ENCODE measurements around the gene ESPN. TPM values are rescaled to one million over a fixed set of nuclear protein-coding genes. Genes with fewer than 3 reads are reported as not detected.

The ESPN gene
- polyA plus RNA-seq, 1 of the 3 experiments (the other 2 are of a cell fraction), result 0.33 TPM

DNA sequence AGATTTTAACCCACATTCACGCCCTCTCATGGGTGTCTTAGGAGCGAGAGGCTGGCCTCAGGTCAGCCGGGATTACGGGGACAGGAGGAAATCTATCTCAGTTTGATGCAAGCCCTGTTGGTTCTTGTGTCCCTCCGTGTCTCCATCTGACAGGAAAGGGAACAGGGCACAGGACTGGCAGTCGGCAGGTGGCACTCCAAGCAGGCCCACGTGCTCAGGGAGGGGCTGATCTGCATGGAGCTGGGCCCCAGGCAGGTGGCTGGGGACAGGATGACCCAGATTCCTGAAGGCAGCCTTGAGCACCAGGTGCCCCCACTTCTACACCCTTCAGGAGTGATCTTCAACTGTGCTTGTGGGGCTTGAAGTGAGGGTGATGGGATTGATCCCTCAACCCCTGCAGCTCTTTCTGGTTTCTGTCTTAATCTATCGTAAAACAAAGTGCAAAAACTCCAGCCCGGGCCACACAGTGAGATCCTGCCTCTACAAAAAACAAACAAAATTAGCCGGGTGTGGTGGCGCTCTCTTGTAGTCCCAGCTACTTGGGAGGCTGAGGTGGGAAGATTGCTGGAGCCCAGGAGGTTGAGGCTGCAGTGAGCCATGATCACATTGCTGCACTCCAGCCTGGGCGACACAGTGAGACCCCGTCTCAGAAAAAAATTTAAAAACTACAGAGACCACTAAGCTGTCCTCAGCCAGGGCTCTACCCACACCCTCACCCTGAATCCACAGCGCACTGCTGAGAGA is 58.6 kb downstream of the ESPN start:
- no peaks in the 10 kb centered on the region for H3K36me3 ChIP-seq (replicated peaks in 1 of 2; ENCODE audit: control insufficient read depth in 1 of 2, insufficient read depth in 2 of 2, low read length in 1 of 2)
- ChIA-PET CTCF (interaction anchor here (0.6 to 16.2 kb wide), 4 partner anchors 10 to 162 kb away, joined by 3 to 439 read pairs (median 22); partner anchors contain the start of genes NOL9 and TAS1R1), POLR2A (interaction anchor here (1.4 kb wide), 1 partner anchor 71 kb away, joined by 3 read pairs; the partner anchor contains the start of genes NOL9 and TAS1R1)
- no peaks in the 10 kb centered on the region for H3K27me3 ChIP-seq (ENCODE audit: insufficient read depth)
- no peak for DNase-seq
- H3K9me3 ChIP-seq, result no peaks in the 10 kb centered on the region
- TF ChIP-seq, protein P1, sequence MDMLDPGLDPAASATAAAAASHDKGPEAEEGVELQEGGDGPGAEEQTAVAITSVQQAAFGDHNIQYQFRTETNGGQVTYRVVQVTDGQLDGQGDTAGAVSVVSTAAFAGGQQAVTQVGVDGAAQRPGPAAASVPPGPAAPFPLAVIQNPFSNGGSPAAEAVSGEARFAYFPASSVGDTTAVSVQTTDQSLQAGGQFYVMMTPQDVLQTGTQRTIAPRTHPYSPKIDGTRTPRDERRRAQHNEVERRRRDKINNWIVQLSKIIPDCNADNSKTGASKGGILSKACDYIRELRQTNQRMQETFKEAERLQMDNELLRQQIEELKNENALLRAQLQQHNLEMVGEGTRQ (IDR thresholded peaks at IDR 0.05; ENCODE audit: borderline replicate concordance, low read depth, low read length), result no peak
- H2AFZ ChIP-seq (ENCODE audit: low read depth), result no peak overlapping the region
- no peaks in the 10 kb centered on the region for H4K20me1 ChIP-seq (ENCODE audit: insufficient read depth)
- 89% methylated on average over 8 of the region's 14 CpGs for WGBS (ENCODE audit: low lambda C conversion rate)
- H3K9me2 ChIP-seq, result no peaks in the 10 kb centered on the region
- H3K4me3 ChIP-seq (ENCODE audit: low read depth in 2 of 2, low read length in 1 of 2), result no peak overlapping the region
- peaks cover 15% of the 10 kb centered on the region; the same call in 1 of the 2 replicates for H3K79me2 ChIP-seq (ENCODE audit: insufficient read depth)
- no peaks in the 10 kb centered on the region for H3F3A ChIP-seq (replicated peaks; ENCODE audit: insufficient read depth)
- no peak overlapping the region for H3K9ac ChIP-seq
- H3K27ac ChIP-seq (ENCODE audit: low read depth in 2 of 2, low read length in 1 of 2), result no peak overlapping the region
- H3K4me2 ChIP-seq, result no peak overlapping the region
- H3K4me1 ChIP-seq (ENCODE audit: control insufficient read depth in 1 of 2, insufficient read depth in 2 of 2, low read depth in 1 of 2, low read length in 1 of 2), result peaks cover 0 to 17% of the 10 kb centered on the region in 2 experiments; a peak in 1 of 4 replicates

DNA sequence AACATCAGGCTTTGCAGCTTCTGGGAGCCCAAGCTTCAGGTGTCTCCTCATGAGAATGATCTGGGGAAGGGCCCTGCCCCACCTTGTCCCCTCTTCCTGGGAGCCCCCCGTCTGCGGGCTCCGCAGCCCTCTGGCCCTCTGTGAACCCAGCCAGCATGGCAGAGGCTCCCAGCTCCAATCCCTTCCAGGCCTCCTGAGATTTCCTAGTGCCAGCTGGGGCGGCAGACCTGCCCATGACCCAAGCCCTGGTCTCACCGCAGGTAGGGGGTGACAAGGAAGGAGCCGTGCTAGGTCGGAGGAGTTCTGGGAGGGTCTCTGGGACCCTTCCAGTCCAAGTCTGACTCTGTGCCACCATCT is 59.2 kb downstream of the ESPN start:
- no peaks in the 10 kb centered on the region for H3F3A ChIP-seq (replicated peaks; ENCODE audit: insufficient read depth)
- H4K20me1 ChIP-seq (ENCODE audit: insufficient read depth), result no peaks in the 10 kb centered on the region
- H3K4me2 ChIP-seq, result no peak overlapping the region
- peaks cover 0 to 17% of the 10 kb centered on the region in 2 experiments; a peak in 1 of 4 replicates for H3K4me1 ChIP-seq (ENCODE audit: control insufficient read depth in 1 of 2, insufficient read depth in 2 of 2, low read depth in 1 of 2, low read length in 1 of 2)
- no peak overlapping the region for H2AFZ ChIP-seq (ENCODE audit: low read depth)
- no peaks in the 10 kb centered on the region for H3K36me3 ChIP-seq (replicated peaks in 1 of 2; ENCODE audit: control insufficient read depth in 1 of 2, insufficient read depth in 2 of 2, low read length in 1 of 2)
- TF ChIP-seq RCOR1 (IDR thresholded peaks at IDR 0.05; ENCODE audit: low read length), result no peak
- no peak for TF ChIP-seq POLR2AphosphoS5 (IDR thresholded peaks at IDR 0.05; ENCODE audit: low read depth, low read length)
- TF ChIP-seq, protein P2, sequence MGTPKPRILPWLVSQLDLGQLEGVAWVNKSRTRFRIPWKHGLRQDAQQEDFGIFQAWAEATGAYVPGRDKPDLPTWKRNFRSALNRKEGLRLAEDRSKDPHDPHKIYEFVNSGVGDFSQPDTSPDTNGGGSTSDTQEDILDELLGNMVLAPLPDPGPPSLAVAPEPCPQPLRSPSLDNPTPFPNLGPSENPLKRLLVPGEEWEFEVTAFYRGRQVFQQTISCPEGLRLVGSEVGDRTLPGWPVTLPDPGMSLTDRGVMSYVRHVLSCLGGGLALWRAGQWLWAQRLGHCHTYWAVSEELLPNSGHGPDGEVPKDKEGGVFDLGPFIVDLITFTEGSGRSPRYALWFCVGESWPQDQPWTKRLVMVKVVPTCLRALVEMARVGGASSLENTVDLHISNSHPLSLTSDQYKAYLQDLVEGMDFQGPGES (IDR thresholded peaks at IDR 0.05; ENCODE audit: low read depth, low read length), result no peak
- H3K9me3 ChIP-seq, result no peaks in the 10 kb centered on the region
- ChIA-PET POLR2A (interaction anchor here (1.4 kb wide), 1 partner anchor 71 kb away, joined by 3 read pairs; the partner anchor contains the start of genes NOL9 and TAS1R1), CTCF (interaction anchor here (0.6 to 16.2 kb wide), 6 partner anchors 7 to 71 kb away, joined by 3 to 439 read pairs (median 9); partner anchors contain the start of genes NOL9 and TAS1R1)
- DNase-seq, result no peak
- H3K9me2 ChIP-seq, result no peaks in the 10 kb centered on the region
- H3K27ac ChIP-seq (ENCODE audit: low read depth in 2 of 2, low read length in 1 of 2), result no peak overlapping the region
- H3K79me2 ChIP-seq (ENCODE audit: insufficient read depth), result peaks cover 18% of the 10 kb centered on the region; the same call in 1 of the 2 replicates
- no peak overlapping the region for H3K4me3 ChIP-seq (ENCODE audit: low read depth in 2 of 2, low read length in 1 of 2)
- WGBS (ENCODE audit: low lambda C conversion rate), result 97% methylated on average over 3 of the region's 7 CpGs
- H3K27me3 ChIP-seq (ENCODE audit: insufficient read depth), result no peaks in the 10 kb centered on the region
- no peak overlapping the region for H3K9ac ChIP-seq

DNA sequence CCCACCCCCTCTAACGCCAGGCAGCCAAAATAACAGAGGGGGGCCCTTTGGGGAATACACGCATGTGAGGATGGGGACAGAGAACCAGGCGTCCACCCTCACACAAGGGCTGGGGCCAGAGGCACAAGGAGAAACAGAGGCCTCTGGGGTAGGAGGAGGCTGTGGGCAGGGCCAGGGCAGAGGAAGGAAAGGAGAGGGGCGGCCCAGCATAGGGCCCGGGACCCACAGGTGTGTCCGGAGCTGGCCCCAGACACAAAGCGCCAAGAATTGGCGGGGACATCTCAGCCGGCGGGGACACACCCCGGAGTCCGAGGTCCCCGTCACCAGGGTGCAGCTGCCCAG is 60.2 kb downstream of the ESPN start:
- Histone ChIP-seq H3K4me3 (ENCODE audit: low read depth in 2 of 2, low read length in 1 of 2) (peak overlapping the region; percentile 39 to 53; a peak in 3 of 4 replicates), H3K36me3 (replicated peaks in 1 of 2; ENCODE audit: control insufficient read depth in 1 of 2, insufficient read depth in 2 of 2, low read length in 1 of 2) (no peaks in the 10 kb centered on the region), H3K79me2 (ENCODE audit: insufficient read depth) (peaks cover 27% of the 10 kb centered on the region; the same call in 1 of the 2 replicates), H4K20me1 (ENCODE audit: insufficient read depth) (no peaks in the 10 kb centered on the region), H3F3A (replicated peaks; ENCODE audit: insufficient read depth) (no peaks in the 10 kb centered on the region), H3K9ac (peak overlapping the region; percentile 58; the same call in 1 of the 2 replicates), H3K4me1 (ENCODE audit: control insufficient read depth in 1 of 2, insufficient read depth in 2 of 2, low read depth in 1 of 2, low read length in 1 of 2) (peaks cover 0 to 27% of the 10 kb centered on the region in 2 experiments; a peak in 1 of 4 replicates), H3K27ac (ENCODE audit: low read depth in 2 of 2, low read length in 1 of 2) (no peak overlapping the region), H3K27me3 (ENCODE audit: insufficient read depth) (no peaks in the 10 kb centered on the region), H3K9me3 (no peaks in the 10 kb centered on the region), H2AFZ (ENCODE audit: low read depth) (peak overlapping the region; percentile 74; the same call in 1 of the 2 replicates), H3K9me2 (no peaks in the 10 kb centered on the region), H3K4me2 (peak overlapping the region; percentile 70)
- WGBS (ENCODE audit: low lambda C conversion rate), result 86% methylated on average over 3 of the region's 13 CpGs
- CTCF ChIA-PET, result interaction anchor here (1.1 to 16.2 kb wide), 6 partner anchors 8 to 70 kb away, joined by 4 to 439 read pairs (median 11); partner anchors contain the start of genes NOL9 and TAS1R1
- DNase-seq, result no peak
- POLR2A ChIA-PET, result no interaction called here
- TF ChIP-seq JUND (IDR thresholded peaks at IDR 0.05) (no peak), YY1 (IDR thresholded peaks at IDR 0.05; ENCODE audit: low read depth) (no peak), FOXM1 (IDR thresholded peaks at IDR 0.05; ENCODE audit: low read depth) (no peak), GABPA (IDR thresholded peaks at IDR 0.05; ENCODE audit: low read depth) (no peak), RXRA (IDR thresholded peaks at IDR 0.05; ENCODE audit: borderline replicate concordance, low read depth) (no peak), CHD2 (IDR thresholded peaks at IDR 0.05; ENCODE audit: low read length, partially characterized antibody) (no peak), EZH2phosphoT487 (IDR thresholded peaks at IDR 0.05; ENCODE audit: borderline replicate concordance, low read depth) (no peak), POLR2AphosphoS5 (IDR thresholded peaks at IDR 0.05; ENCODE audit: low read depth, low read length) (no peak), RAD21 (IDR thresholded peaks at IDR 0.05; ENCODE audit: low read length) (no peak)
- TF ChIP-seq, protein P2 (IDR thresholded peaks at IDR 0.05; ENCODE audit: low read depth, low read length), result no peak
- TF ChIP-seq, protein P3, sequence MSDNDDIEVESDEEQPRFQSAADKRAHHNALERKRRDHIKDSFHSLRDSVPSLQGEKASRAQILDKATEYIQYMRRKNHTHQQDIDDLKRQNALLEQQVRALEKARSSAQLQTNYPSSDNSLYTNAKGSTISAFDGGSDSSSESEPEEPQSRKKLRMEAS (IDR thresholded peaks at IDR 0.05; ENCODE audit: low read depth), result no peak

Measured in SK-N-SH (cell line).